ENCODE measurements around the gene SLIT1.

The SLIT1 gene

DNA sequence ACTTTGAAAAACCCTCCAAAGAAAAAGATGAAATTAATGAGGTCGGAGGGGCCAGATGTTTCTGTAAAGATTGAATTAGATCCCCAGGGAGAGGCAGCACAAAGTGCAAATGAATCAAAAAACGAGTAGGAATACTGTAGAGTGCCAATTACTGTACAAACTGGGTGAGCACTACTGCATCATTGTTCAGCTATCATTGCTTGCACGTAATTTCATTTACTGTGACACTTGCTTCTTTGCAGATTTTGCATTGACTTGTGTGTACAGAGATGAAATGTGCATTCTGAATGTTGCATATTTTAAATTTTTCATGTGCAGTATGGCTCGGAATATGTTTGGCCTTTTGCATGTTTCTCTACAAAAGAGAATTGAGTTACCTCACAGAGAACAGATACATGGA is 230.0 kb downstream of the SLIT1 start:
- DNase-seq: no peak

DNA sequence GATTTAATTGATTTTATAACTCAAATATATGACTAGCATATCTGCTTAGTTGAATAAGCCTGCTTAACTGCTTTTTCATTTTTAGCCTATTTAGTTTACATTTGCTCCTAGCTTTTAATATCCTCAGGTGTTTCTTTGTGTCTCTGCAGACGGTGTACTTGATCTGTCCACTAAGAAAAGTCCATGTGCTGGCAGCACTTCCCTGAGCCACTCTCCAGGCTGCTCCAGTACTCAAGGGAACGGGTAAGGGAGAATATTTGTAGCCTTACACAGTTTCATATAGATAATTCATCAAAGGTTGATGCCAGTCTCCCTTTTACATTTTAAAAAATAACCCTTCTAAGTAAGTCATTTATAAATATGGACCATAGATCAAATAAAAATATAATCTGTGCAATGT is 233.8 kb downstream of the SLIT1 start:
- no peak for DNase-seq

DNA sequence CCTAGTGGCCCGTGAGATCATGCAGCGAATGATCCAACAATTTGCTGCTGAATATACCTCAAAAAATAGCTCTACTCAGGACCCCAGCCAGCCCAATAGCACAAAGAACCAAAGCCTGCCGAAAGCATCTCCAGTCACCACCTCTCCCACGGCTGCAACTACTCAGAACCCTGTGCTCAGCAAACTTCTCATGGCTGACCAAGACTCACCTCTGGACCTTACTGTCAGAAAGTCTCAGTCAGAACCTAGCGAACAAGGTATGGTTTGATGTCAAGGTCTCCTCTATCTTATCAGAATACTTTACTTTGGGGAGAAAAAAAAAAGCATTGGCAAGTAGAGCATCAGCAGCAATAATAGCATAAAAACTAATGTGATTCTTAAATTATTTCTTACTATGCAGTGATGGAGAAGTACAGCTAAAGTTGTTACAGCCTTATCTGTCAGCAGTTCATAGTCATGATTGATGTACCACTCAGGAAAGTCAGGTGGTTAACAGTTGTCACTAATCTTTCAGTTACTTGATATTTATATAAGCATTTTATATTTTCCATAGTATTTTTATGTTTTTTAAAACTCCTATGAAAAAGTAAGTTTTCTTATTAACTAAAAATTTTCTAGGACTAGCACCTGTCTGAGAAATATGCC is 236.6 kb downstream of the SLIT1 start:
- DNase-seq: no peak

All from NCI-H2029 treated with DMSO at 0.1 percent for 48 hours (cell line).